GM12892 (cell line): ENCODE results near the gene FAM124A.

Experiments used
- POLR2A ChIP-seq: IDR thresholded peaks from 2 replicates; pipeline ENCODE4 v1.6.1; 2011; ENCODE audit warnings: low read depth, low read length, control low read depth
- POLR2AphosphoS5 ChIP-seq: IDR thresholded peaks from 2 replicates; pipeline ENCODE4 v1.6.1; 2011; ENCODE audit warnings: low read depth, low read length, control low read depth

DNA sequence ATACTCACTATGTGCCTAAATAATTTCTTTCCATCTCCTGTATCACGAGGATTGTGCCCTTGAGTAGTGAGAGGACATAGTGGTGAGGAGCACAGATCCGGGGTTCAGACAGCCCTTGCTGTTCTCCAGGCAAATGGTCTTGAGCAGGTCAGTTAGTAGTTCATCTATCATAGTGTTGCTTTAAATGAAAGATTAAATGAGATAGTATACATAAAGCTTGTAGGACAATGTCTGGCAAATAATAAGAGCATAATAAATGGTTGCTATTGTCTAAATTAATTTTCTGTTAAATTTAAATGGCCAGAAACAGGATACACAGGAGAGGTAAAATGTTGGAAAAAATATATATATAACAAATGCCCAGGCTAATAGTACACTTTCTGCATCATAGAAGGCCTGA, 23.4 kb downstream of the FAM124A start:
- TF ChIP-seq POLR2A (no peak), POLR2AphosphoS5 (no peak)
